Measurements from ENCODE around the gene ALDOA.
A peak's percentile ranks its signal among the peaks of the same experiment; 100 is the strongest.
"Not testable (repeated sequence)": the region's sequence is repeated elsewhere in the genome, so short reads cannot be mapped to it uniquely, and the experiment has no call there.

The ALDOA gene

GRCh38 chr16:30090610-30091331 lies 25.2 kb downstream of the ALDOA start:
- no peak for DNase-seq (ENCODE audit: low read depth in 3 of 3)

GRCh38 chr16:30091474-30092372 lies 26.2 kb downstream of the ALDOA start, which contains the start of gene TBX6:
TBX6 (minus strand) TSS chr16:30091924; CDS start chr16:30091193, 731 bp downstream.
- peak; percentile 86 to 93 (median 90) for DNase-seq (ENCODE audit: low read depth in 3 of 3)

GRCh38 chr16:30092373-30093010 lies 26.9 kb downstream of the ALDOA start:
- peak; percentile 34 to 74 (median 46) for DNase-seq (ENCODE audit: low read depth in 3 of 3)

- DNase-seq (ENCODE audit: low read depth in 3 of 3), result no peak
Observed at GRCh38 chr16:30094541-30095165, 29.1 kb downstream of the ALDOA start.

GRCh38 chr16:30095166-30096078 lies 29.9 kb downstream of the ALDOA start:
- DNase-seq (ENCODE audit: low read depth in 3 of 3), result no peak

GRCh38 chr16:30096105-30096861 lies 30.7 kb downstream of the ALDOA start, which contains the start of gene YPEL3:
YPEL3 (minus strand) TSS chr16:30096213; CDS start chr16:30095482, 731 bp downstream.
- peak; percentile 76 to 86 (median 79) for DNase-seq (ENCODE audit: low read depth in 3 of 3)

- DNase-seq (ENCODE audit: low read depth in 3 of 3), result no peak
Observed at GRCh38 chr16:30096862-30097563, 31.5 kb downstream of the ALDOA start.

- DNase-seq (ENCODE audit: low read depth in 3 of 3), result no peak
Observed at GRCh38 chr16:30104090-30104489, 38.5 kb downstream of the ALDOA start.

GRCh38 chr16:30104492-30104891 lies 38.9 kb downstream of the ALDOA start:
- no peak for DNase-seq (ENCODE audit: low read depth in 3 of 3)

- DNase-seq (ENCODE audit: low read depth in 3 of 3), result no peak
Observed at GRCh38 chr16:30108059-30108850, 42.7 kb downstream of the ALDOA start.

GRCh38 chr16:30110661-30111060 lies 45.1 kb downstream of the ALDOA start:
- DNase-seq (ENCODE audit: low read depth in 3 of 3), result no peak

GRCh38 chr16:30112197-30113030 lies 46.9 kb downstream of the ALDOA start:
- DNase-seq (ENCODE audit: low read depth in 3 of 3), result peak; percentile 46 to 70 (median 52)

- DNase-seq (ENCODE audit: low read depth in 3 of 3), result no peak
Observed at GRCh38 chr16:30113031-30113710, 47.6 kb downstream of the ALDOA start, which contains the start of gene GDPD3. GDPD3 (minus strand) TSS chr16:30113537; CDS start chr16:30113478, 59 bp downstream.

- no peak for DNase-seq (ENCODE audit: low read depth in 3 of 3)
Observed at GRCh38 chr16:30113711-30114333, 48.3 kb downstream of the ALDOA start.

- DNase-seq (ENCODE audit: low read depth in 3 of 3), result no peak
Observed at GRCh38 chr16:30114411-30114810, 48.9 kb downstream of the ALDOA start.

GRCh38 chr16:30114833-30115232 lies 49.3 kb downstream of the ALDOA start:
- DNase-seq (ENCODE audit: low read depth in 3 of 3), result not testable (repeated sequence)
